H9 (cell line): Measurements from ENCODE around the gene MEIS2. TPM values are rescaled to one million over a fixed set of nuclear protein-coding genes. Genes with fewer than 3 reads are reported as not detected.

Experiments
- DNase-seq: peaks from one replicate; pipeline ENCODE4 v3.0.0-alpha.2; 2017
- H2AFZ ChIP-seq: one replicate; pipeline ENCODE4 v1.6.1; 2013; ENCODE audit warnings: mild to moderate bottlenecking, low read length, control low read depth, moderate library complexity
- H2AK5ac ChIP-seq: 2 replicates; pipeline ENCODE4 v1.6.1; 2013; ENCODE audit warnings: low read length, control low read depth, mixed read lengths; ENCODE audit not compliant: insufficient read length
- H2BK120ac ChIP-seq: one replicate; pipeline ENCODE4 v1.6.1; 2013; ENCODE audit warnings: low read depth, mild to moderate bottlenecking, low read length, control low read depth, inconsistent platforms; ENCODE audit not compliant: poor library complexity, severe bottlenecking
- H2BK12ac ChIP-seq: 2 replicates; pipeline ENCODE4 v1.6.1; 2013; ENCODE audit warnings: low read length, control low read depth, mixed read lengths, low read depth; ENCODE audit not compliant: insufficient read length
- H2BK15ac ChIP-seq: 2 replicates; pipeline ENCODE4 v1.6.1; 2013; ENCODE audit warnings: low read depth, low read length, control low read depth
- H2BK20ac ChIP-seq: one replicate; pipeline ENCODE4 v1.6.1; 2013; ENCODE audit warnings: low read depth, mild to moderate bottlenecking, low read length, control low read depth, inconsistent platforms; ENCODE audit not compliant: poor library complexity, severe bottlenecking
- H2BK5ac ChIP-seq: 2 replicates; pipeline ENCODE4 v1.6.1; 2013; ENCODE audit warnings: low read length, control low read depth, mixed read lengths; ENCODE audit not compliant: insufficient read length
- H3K14ac ChIP-seq: 2 replicates; pipeline ENCODE4 v1.6.1; 2013; ENCODE audit warnings: low read length, control low read depth; ENCODE audit not compliant: insufficient read depth
- H3K18ac ChIP-seq: 2 replicates; pipeline ENCODE4 v1.6.1; 2013; ENCODE audit warnings: low read depth, mild to moderate bottlenecking, mixed read lengths, low read length, control low read depth; ENCODE audit not compliant: insufficient read length
- H3K23ac ChIP-seq: 2 replicates; pipeline ENCODE4 v1.6.1; 2013; ENCODE audit warnings: low read length, control low read depth, mixed read lengths, low read depth; ENCODE audit not compliant: insufficient read length
- H3K23me2 ChIP-seq: 2 replicates; pipeline ENCODE4 v1.6.1; 2013; ENCODE audit warnings: low read depth, mild to moderate bottlenecking, mixed read lengths, low read length, control low read depth; ENCODE audit not compliant: insufficient read length, poor library complexity, severe bottlenecking
- H3K27ac ChIP-seq: 2 replicates; pipeline ENCODE4 v1.5.1; 2013; ENCODE audit warnings: low read length, control low read depth, mixed read lengths, low read depth; ENCODE audit not compliant: insufficient read length
- H3K27me3 ChIP-seq: 2 replicates; pipeline ENCODE4 v1.6.1; 2013; ENCODE audit warnings: low read length, control low read depth, inconsistent platforms; ENCODE audit not compliant: insufficient read depth
- H3K4ac ChIP-seq: 2 replicates; pipeline ENCODE4 v1.6.1; 2013; ENCODE audit warnings: low read depth, mild to moderate bottlenecking, control low read depth, inconsistent platforms, low read length, moderate library complexity
- H3K4me1 ChIP-seq: 2 replicates; pipeline ENCODE4 v1.6.1; 2013; ENCODE audit warnings: low read length, control low read depth, inconsistent platforms; ENCODE audit not compliant: insufficient read depth
- H3K4me2 ChIP-seq: 2 replicates; pipeline ENCODE4 v1.6.1; 2013; ENCODE audit warnings: low read length, control low read depth, mixed read lengths; ENCODE audit not compliant: insufficient read length, insufficient read depth
- H3K56ac ChIP-seq: 2 replicates; pipeline ENCODE4 v1.6.1; 2013; ENCODE audit warnings: low read depth, mild to moderate bottlenecking, mixed read lengths, low read length, control low read depth; ENCODE audit not compliant: insufficient read length
- H3K79me1 ChIP-seq: 2 replicates; pipeline ENCODE4 v1.6.1; 2013; ENCODE audit warnings: low read depth, mild to moderate bottlenecking, moderate library complexity, low read length, control low read depth, inconsistent platforms; ENCODE audit not compliant: insufficient read depth, poor library complexity, severe bottlenecking
- H3K79me2 ChIP-seq: 2 replicates; pipeline ENCODE4 v1.6.1; 2013; ENCODE audit warnings: low read length, control low read depth, inconsistent platforms; ENCODE audit not compliant: insufficient read depth
- H3K9ac ChIP-seq: 2 replicates; pipeline ENCODE4 v1.6.1; 2013; ENCODE audit warnings: low read length, control low read depth, mixed read lengths; ENCODE audit not compliant: insufficient read length; ENCODE audit errors: extremely low read depth
- H3K9me3 ChIP-seq: one replicate; pipeline ENCODE4 v1.6.1; 2013; ENCODE audit warnings: low read depth, low read length, inconsistent platforms; ENCODE audit not compliant: control insufficient read depth
- H3T11ph ChIP-seq: one replicate; pipeline ENCODE4 v1.6.1; 2013; ENCODE audit warnings: mild to moderate bottlenecking, low read length, control low read depth, inconsistent platforms
- H4K20me1 ChIP-seq: one replicate; pipeline ENCODE4 v1.6.1; 2013; ENCODE audit not compliant: control insufficient read depth, insufficient read length, insufficient read depth
- H4K5ac ChIP-seq: 2 replicates; pipeline ENCODE4 v1.6.1; 2013; ENCODE audit warnings: low read depth, mild to moderate bottlenecking, mixed read lengths, low read length, control low read depth; ENCODE audit not compliant: insufficient read length
- H4K8ac ChIP-seq: replicated peaks from 2 replicates; pipeline ENCODE4 v1.6.1; 2013; ENCODE audit warnings: low read length, control low read depth, mixed read lengths, low read depth; ENCODE audit not compliant: insufficient read length
- H4K91ac ChIP-seq: 2 replicates; pipeline ENCODE4 v1.6.1; 2013; ENCODE audit warnings: low read depth, mild to moderate bottlenecking, moderate library complexity, mixed read lengths, low read length, control low read depth; ENCODE audit not compliant: insufficient read length
- H3K27ac Mint-ChIP-seq, 3 experiments: 2 replicates in 2 of 3; 3 replicates in 1 of 3; pipeline ENCODE4 v1.8.0; 2020 to 2021; ENCODE audit warnings: mixed read lengths in 3 of 3, mild to moderate bottlenecking in 1 of 3, moderate library complexity in 1 of 3
- H3K27me3 Mint-ChIP-seq: 2 replicates; pipeline ENCODE4 v1.8.0; 2021; ENCODE audit warnings: low read depth, mild to moderate bottlenecking, moderate library complexity, mixed read lengths
- H3K36me3 Mint-ChIP-seq, 3 experiments: 2 replicates in 2 of 3; 3 replicates in 1 of 3; pipeline ENCODE4 v1.8.0; 2020 to 2021; ENCODE audit warnings: low read depth in 3 of 3, mixed read lengths in 3 of 3; ENCODE audit not compliant: insufficient read depth in 1 of 3
- H3K4me1 Mint-ChIP-seq, 2 experiments: 2 replicates each; pipeline ENCODE4 v1.8.0; 2020; ENCODE audit warnings: mixed read lengths in 2 of 2
- H3K4me3 Mint-ChIP-seq, 2 experiments: 2 replicates in 1 of 2; 3 replicates in 1 of 2; pipeline ENCODE4 v1.8.0; 2020 to 2021; ENCODE audit warnings: mild to moderate bottlenecking in 2 of 2, mixed read lengths in 2 of 2, moderate library complexity in 1 of 2
- H3K9me3 Mint-ChIP-seq, 2 experiments: 2 replicates in 1 of 2; 3 replicates in 1 of 2; pipeline ENCODE4 v1.8.0; 2020; ENCODE audit warnings: mild to moderate bottlenecking in 2 of 2, mixed read lengths in 2 of 2, moderate library complexity in 1 of 2
- CTCF ChIP-seq: fragments of 200-600 bp; sonication (generic); conservative IDR thresholded peaks from 3 replicates; pipeline ENCODE4 v1.8.0; 2021; ENCODE audit warnings: antibody characterized with exemption, mild to moderate bottlenecking
- WGBS: extraction: QIAGEN DNeasy Blood & Tissue Kit; methylation state at CpG from one replicate; pipeline ENCODE4 v1.1.7; 2013; ENCODE audit warnings: missing lambda C conversion rate, low lambda C conversion rate, mixed read lengths; ENCODE audit not compliant: insufficient read length; ENCODE audit errors: extremely low coverage; 5-methylcytosine and 5-hydroxymethylcytosine counted together
- total RNA-seq: library from RNA; stranded (reverse); gene quantifications from 2 replicates; pipeline ENCODE4 v1.2.1, GENCODE V29; 2021

Gene MEIS2
- total RNA-seq, 1 experiment from 2014 or later, result 0.35 TPM

- no peak overlapping the region for H4K5ac ChIP-seq
- TF ChIP-seq CTCF, result no peak
- no peak overlapping the region for H3K18ac ChIP-seq
- no peaks in the 10 kb centered on the region for H3K27me3 ChIP-seq
- Mint-ChIP-seq H3K4me1 (peaks cover 18 to 27% of the 10 kb centered on the region in 2 experiments), H3K36me3 (no peaks in the 10 kb centered on the region), H3K9me3 (no peaks in the 10 kb centered on the region), H3K27ac (no peak overlapping the region), H3K27me3 (peaks cover 5% of the 10 kb centered on the region), H3K4me3 (no peak overlapping the region)
- no peak overlapping the region for H3K23ac ChIP-seq
- no peak overlapping the region for H3K56ac ChIP-seq
- no peaks in the 10 kb centered on the region for H3K23me2 ChIP-seq
- no peaks in the 10 kb centered on the region for H3K9me3 ChIP-seq
- WGBS, result no CpG with 5 or more reads among the region's 2 CpGs
- no peaks in the 10 kb centered on the region for H4K20me1 ChIP-seq
- no peak overlapping the region for H2BK15ac ChIP-seq
- H3K4me2 ChIP-seq, result no peak overlapping the region
- no peaks in the 10 kb centered on the region for H3K79me2 ChIP-seq
- no peak overlapping the region for H2BK20ac ChIP-seq
- H3K4me1 ChIP-seq, result no peaks in the 10 kb centered on the region
- no peak overlapping the region for H2BK5ac ChIP-seq
- no peak overlapping the region for H4K8ac ChIP-seq
- H3K27ac ChIP-seq, result no peak overlapping the region
- no peak overlapping the region for H3K14ac ChIP-seq
- no peak overlapping the region for H2AK5ac ChIP-seq
- no peak overlapping the region for H3T11ph ChIP-seq
- no peaks in the 10 kb centered on the region for H3K79me1 ChIP-seq
- DNase-seq, result no peak
- H3K4ac ChIP-seq, result no peak overlapping the region
- H2AFZ ChIP-seq, result no peak overlapping the region
- H4K91ac ChIP-seq, result no peak overlapping the region
- H2BK12ac ChIP-seq, result no peak overlapping the region
- no peak overlapping the region for H2BK120ac ChIP-seq
- H3K9ac ChIP-seq, result no peak overlapping the region
Measured at GRCh38 chr15:37131621-37132020, 31.3 kb upstream of the MEIS2 start.
